ENCODE results near the gene KIF26B.

DNA sequence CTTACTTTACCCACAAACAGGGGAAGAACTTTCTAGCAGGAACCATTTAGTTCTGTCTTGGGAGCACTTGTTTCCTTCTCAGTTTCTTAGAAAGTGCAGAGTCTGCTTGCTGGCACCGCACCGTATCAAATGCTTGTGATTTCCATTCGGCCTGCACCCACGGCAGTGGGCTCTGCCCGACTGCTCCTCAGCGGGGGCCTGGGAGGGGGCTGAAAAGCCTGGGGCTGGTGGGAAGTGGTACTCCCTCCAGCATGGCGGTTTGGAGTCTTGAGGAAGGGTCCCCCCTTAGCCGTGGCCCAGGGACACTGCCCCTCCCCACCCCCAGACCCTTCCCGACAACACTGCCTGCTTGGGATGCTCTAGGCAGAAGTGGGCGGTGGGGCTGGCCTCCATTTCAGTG is 57.0 kb downstream of the KIF26B start:
- no peak for TF ChIP-seq ZNF274 (IDR thresholded peaks at IDR 0.05; ENCODE audit: low read depth, low read length)
- no peak for TF ChIP-seq SUZ12 (IDR thresholded peaks at IDR 0.05; ENCODE audit: extremely low read depth, insufficient read depth, insufficient read length)

All from NT2/D1 (cell line).